GM18507 (cell line): Measurements from ENCODE around the gene GLI3.

Experiments
- DNase-seq: peaks from one replicate; pipeline ENCODE4 v3.0.0; 2011; ENCODE audit warnings: low read depth; ENCODE audit not compliant: insufficient read length; ENCODE audit errors: extremely low spot score
- FAIRE-seq: peaks from 2 replicates; lab custom pipeline; 2011; peaks lifted over from hg19 to GRCh38; lab: Jason Lieb, UNC

The GLI3 gene

GRCh38 chr7:42069590-42069989 is 167.4 kb downstream of the GLI3 start:
- FAIRE-seq = no peak
- DNase-seq = no peak

- FAIRE-seq (no peak), DNase-seq (no peak)
Observed at GRCh38 chr7:42068554-42069280, 168.3 kb downstream of the GLI3 start.

- no peak for DNase-seq
- FAIRE-seq = no peak
Observed at GRCh38 chr7:42065942-42066341, 171.1 kb downstream of the GLI3 start.

- no peak for DNase-seq
Observed at GRCh38 chr7:42065015-42065414, 172.0 kb downstream of the GLI3 start.

GRCh38 chr7:42064534-42064933 is 172.5 kb downstream of the GLI3 start:
- no peak for DNase-seq
- no peak for FAIRE-seq

More at GRCh38 chr7:42065015-42065414, 172.0 kb downstream of the GLI3 start:
- no peak for FAIRE-seq

GRCh38 chr7:42059275-42059674 is 177.7 kb downstream of the GLI3 start:
- FAIRE-seq (no peak), DNase-seq (no peak)

GRCh38 chr7:42057331-42057730 is 179.7 kb downstream of the GLI3 start:
- no peak for DNase-seq
- no peak for FAIRE-seq

GRCh38 chr7:42055171-42055570 is 181.8 kb downstream of the GLI3 start:
- no peak for DNase-seq
- FAIRE-seq = no peak

GRCh38 chr7:42053834-42054233 is 183.2 kb downstream of the GLI3 start:
- FAIRE-seq (no peak), DNase-seq (no peak)

GRCh38 chr7:42049761-42050160 is 187.2 kb downstream of the GLI3 start:
- DNase-seq (no peak), FAIRE-seq (no peak)

GRCh38 chr7:42046483-42046882 is 190.5 kb downstream of the GLI3 start:
- FAIRE-seq = no peak
- no peak for DNase-seq

- DNase-seq (no peak), FAIRE-seq (no peak)
Observed at GRCh38 chr7:42045961-42046360, 191.0 kb downstream of the GLI3 start.

GRCh38 chr7:42039921-42040320 is 197.1 kb downstream of the GLI3 start:
- no peak for FAIRE-seq
- no peak for DNase-seq

- DNase-seq = no peak
- no peak for FAIRE-seq
Observed at GRCh38 chr7:42035210-42035609, 201.8 kb downstream of the GLI3 start.

GRCh38 chr7:42033480-42033879 is 203.5 kb downstream of the GLI3 start:
- no peak for FAIRE-seq
- DNase-seq = no peak

- FAIRE-seq (no peak), DNase-seq (no peak)
Observed at GRCh38 chr7:42029405-42029804, 207.6 kb downstream of the GLI3 start.

- FAIRE-seq (no peak), DNase-seq (no peak)
Observed at GRCh38 chr7:42027521-42027920, 209.5 kb downstream of the GLI3 start.

- DNase-seq = no peak
- FAIRE-seq = no peak
Observed at GRCh38 chr7:42026622-42027197, 210.3 kb downstream of the GLI3 start.

GRCh38 chr7:42025635-42026375 is 211.2 kb downstream of the GLI3 start:
- no peak for DNase-seq
- no peak for FAIRE-seq

GRCh38 chr7:42024537-42024936 is 212.5 kb downstream of the GLI3 start:
- FAIRE-seq (no peak), DNase-seq (no peak)

GRCh38 chr7:42023262-42023661 is 213.7 kb downstream of the GLI3 start:
- DNase-seq (no peak), FAIRE-seq (no peak)
